Thyroid gland (tissue), 4 donors: ENCODE data around the gene PPM1H.

Source experiments
- CTCF ChIP-seq, 6 experiments: fragments of 200-600 bp in 3 of 6; fragments of 450-650 bp in 3 of 6; sonication (generic) in 3 of 6; IDR thresholded peaks; one replicate each; pipeline ENCODE4 v1.5.1; 2016 to 2019; ENCODE audit warnings: antibody characterized with exemption in 6 of 6, mild to moderate bottlenecking in 2 of 6, inconsistent platforms in 1 of 6, moderate library complexity in 1 of 6
- POLR2A ChIP-seq, 2 donors: fragments of 450-650 bp; IDR thresholded peaks; one replicate each; pipeline ENCODE4 v1.6.1; 2017; ENCODE audit warnings: antibody characterized with exemption in 2 of 2, mild to moderate bottlenecking in 2 of 2, moderate library complexity in 1 of 2

DNA sequence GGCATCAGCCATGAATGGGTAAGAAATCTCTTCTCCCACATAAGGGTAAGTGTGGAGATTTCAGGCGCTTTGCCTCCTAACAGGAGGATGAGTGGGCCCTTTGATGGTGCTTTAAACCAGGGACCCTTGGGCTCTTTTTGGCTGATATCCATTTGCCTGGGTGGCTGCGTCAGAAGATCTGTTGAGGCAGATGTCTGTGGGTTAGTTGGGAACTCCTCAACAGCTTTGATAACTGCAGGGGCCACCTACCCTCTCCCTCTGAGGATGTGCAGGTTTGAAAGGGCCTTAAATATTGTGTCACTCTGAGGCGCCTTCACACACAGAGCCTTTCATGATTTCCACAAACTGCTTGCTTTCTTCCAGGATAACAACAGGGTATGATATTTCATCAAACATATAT lies 210.7 kb downstream of the PPM1H start:
- TF ChIP-seq CTCF (IDR thresholded peaks at IDR 0.05) (no peak), POLR2A (IDR thresholded peaks at IDR 0.05) (no peak)
